ENCODE data around the gene UTP14C.

DNA sequence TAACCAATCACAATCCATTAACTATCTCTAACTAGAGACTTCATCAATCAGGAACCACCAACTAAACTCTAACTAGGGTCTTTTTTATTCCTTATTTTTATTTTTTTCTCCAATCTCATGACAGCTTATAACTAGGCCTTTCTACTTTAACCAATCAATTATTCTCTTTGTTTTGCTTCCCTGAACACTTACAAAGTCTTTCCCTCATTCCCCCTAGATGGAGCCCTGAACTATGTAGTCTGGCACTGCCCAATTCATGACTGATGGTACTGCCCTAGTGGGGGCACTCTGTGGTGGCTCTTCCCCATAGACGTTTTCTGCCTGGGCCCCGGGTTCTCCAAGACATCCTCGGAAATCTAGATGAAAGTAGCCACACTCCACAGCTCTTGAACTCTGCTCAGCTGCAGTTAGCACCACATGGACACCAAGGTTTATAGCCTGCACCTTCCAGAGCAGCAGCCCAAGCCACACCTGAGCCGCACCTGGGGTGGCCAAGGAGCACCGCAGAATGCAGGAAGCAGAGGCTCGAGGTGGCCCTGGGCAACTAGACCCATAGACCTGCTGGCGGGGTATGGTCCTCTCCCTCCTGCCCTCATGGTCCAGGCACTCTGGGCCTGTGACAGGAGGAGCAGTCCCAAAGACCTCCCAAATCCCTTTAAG, 19.9 kb upstream of the UTP14C start:
- TF ChIP-seq, protein P1, sequence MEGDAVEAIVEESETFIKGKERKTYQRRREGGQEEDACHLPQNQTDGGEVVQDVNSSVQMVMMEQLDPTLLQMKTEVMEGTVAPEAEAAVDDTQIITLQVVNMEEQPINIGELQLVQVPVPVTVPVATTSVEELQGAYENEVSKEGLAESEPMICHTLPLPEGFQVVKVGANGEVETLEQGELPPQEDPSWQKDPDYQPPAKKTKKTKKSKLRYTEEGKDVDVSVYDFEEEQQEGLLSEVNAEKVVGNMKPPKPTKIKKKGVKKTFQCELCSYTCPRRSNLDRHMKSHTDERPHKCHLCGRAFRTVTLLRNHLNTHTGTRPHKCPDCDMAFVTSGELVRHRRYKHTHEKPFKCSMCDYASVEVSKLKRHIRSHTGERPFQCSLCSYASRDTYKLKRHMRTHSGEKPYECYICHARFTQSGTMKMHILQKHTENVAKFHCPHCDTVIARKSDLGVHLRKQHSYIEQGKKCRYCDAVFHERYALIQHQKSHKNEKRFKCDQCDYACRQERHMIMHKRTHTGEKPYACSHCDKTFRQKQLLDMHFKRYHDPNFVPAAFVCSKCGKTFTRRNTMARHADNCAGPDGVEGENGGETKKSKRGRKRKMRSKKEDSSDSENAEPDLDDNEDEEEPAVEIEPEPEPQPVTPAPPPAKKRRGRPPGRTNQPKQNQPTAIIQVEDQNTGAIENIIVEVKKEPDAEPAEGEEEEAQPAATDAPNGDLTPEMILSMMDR (IDR thresholded peaks at IDR 0.05) = no peak
- no peak for TF ChIP-seq POLR2A (IDR thresholded peaks at IDR 0.05)
